Measurements from ENCODE around the gene ANKS1A.
"Not testable (repeated sequence)": the region's sequence is repeated elsewhere in the genome, so short reads cannot be mapped to it uniquely, and the experiment has no call there.

Gene ANKS1A

GRCh38 chr6:35087361-35088280 is 198.6 kb downstream of the ANKS1A start:
- no peak for DNase-seq

GRCh38 chr6:35088281-35089215 is 199.5 kb downstream of the ANKS1A start:
- DNase-seq = no peak

GRCh38 chr6:35089216-35089934 is 200.3 kb downstream of the ANKS1A start:
- no peak for DNase-seq

GRCh38 chr6:35089935-35090505 is 201.0 kb downstream of the ANKS1A start:
- DNase-seq = no peak

- no peak for DNase-seq
These were observed 201.7 kb downstream of the ANKS1A start for GRCh38 chr6:35090734-35091133.

- DNase-seq = no peak
These were observed 202.5 kb downstream of the ANKS1A start for GRCh38 chr6:35091346-35092083.

GRCh38 chr6:35092362-35093117 is 203.5 kb downstream of the ANKS1A start:
- DNase-seq = no peak

- DNase-seq = no peak
These were observed 204.0 kb downstream of the ANKS1A start for GRCh38 chr6:35093118-35093445.

GRCh38 chr6:35093783-35094182 is 204.7 kb downstream of the ANKS1A start:
- DNase-seq = no peak

- no peak for DNase-seq
These were observed 205.1 kb downstream of the ANKS1A start for GRCh38 chr6:35094183-35094582.

- no peak for DNase-seq
These were observed 207.2 kb downstream of the ANKS1A start for GRCh38 chr6:35096129-35096862.

GRCh38 chr6:35099116-35099515 is 210.1 kb downstream of the ANKS1A start:
- DNase-seq = no peak

GRCh38 chr6:35105078-35105477 is 216.0 kb downstream of the ANKS1A start:
- DNase-seq = no peak

- DNase-seq = not testable (repeated sequence)
These were observed 217.0 kb downstream of the ANKS1A start for GRCh38 chr6:35106061-35106460.

- not testable (repeated sequence) for DNase-seq
These were observed 218.2 kb downstream of the ANKS1A start for GRCh38 chr6:35107208-35107607.

GRCh38 chr6:35107761-35108160 is 218.7 kb downstream of the ANKS1A start:
- DNase-seq = not testable (repeated sequence)

GRCh38 chr6:35108309-35108885 is 219.3 kb downstream of the ANKS1A start:
- DNase-seq = no peak

- no peak for DNase-seq
These were observed 231.7 kb downstream of the ANKS1A start for GRCh38 chr6:35120746-35121145.

- DNase-seq = no peak
These were observed 235.3 kb downstream of the ANKS1A start for GRCh38 chr6:35124356-35124755.

GRCh38 chr6:35128042-35128441 is 239.0 kb downstream of the ANKS1A start:
- no peak for DNase-seq
